ENCODE measurements around the gene SULF2.

SULF2 gene

DNA sequence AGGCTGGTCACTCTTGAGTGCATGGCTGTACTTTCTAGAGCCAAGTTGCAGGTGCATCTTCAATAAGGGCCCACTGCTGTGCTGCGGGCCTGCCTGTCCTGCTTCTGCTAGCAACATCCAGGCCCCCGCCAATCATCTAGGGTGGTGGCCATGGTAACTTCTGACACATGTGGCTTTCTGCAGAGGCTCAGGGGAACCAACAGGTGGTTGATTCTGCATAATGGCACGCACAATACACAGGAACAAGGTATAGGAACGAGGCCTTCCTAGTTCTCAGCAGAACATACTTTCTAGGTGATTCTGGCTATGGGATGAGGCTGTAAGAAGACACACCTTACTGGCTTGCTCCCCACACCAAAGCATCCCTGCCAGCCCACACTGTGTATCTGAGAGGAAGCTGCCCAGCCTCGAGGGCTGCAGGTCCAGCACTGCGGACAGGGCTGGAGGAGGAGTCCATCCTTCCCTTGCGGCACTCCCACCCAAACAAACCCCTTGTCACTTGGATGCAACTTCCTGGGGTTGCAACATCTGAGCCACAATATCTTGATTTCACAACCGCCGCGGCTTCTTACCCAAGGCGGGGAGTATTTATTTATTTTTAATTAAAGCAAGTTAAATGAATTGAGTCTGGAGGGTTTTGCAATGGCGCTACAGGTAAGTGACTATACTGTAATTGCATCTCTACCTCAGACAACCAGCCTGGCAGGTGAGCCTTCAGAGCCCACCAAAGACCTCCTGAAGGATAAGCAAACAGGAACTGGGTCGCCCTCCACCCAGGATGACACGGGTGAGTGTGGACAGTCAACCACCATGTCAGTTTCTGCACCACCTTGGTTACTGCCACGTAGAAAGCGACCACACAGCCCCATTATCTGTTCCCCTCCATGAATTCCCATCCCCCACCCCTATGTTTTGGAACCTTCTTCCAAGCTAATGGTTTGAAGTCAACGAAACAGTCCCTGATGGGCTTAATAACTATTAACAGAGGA is 49.6 kb downstream of the SULF2 start:
- no peak for DNase-seq

DNA sequence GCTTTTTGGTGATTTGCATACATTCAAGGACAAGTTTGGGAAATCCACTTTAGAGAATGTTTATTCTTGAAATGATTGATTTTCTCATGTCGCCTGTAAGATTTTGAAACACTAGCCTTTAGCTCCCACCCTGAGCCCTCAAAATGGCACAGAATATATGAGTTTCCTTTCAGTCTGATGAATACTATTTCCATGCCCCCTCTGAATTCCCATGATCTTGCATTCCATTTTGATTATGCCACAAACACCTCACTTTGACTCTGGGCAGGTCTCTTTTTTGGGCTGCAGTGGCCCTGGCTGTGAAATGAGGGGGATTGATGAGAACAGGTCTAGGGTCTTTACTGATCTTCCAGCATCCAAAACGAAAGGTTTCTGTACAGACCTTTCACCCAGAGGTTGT is 50.4 kb downstream of the SULF2 start:
- no peak for DNase-seq

DNA sequence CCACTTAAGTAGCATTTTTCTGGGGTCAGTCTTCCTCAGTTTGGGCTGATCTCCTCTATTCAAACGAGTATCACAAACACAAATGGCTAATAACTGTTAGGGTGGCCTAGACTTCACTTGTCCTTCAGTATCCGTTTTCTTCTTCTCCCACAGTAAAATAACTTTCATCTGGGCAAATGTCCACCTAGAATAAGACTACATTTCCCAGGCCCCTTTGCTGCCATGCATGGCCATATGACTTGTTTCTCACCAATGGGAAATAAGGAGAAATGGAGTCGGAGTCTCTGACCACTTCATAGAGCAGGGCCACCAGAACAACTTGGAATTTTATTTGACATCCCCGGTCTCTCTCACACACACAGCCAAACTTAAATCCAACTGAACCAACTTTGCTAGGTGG is 51.4 kb downstream of the SULF2 start:
- DNase-seq = no peak

DNA sequence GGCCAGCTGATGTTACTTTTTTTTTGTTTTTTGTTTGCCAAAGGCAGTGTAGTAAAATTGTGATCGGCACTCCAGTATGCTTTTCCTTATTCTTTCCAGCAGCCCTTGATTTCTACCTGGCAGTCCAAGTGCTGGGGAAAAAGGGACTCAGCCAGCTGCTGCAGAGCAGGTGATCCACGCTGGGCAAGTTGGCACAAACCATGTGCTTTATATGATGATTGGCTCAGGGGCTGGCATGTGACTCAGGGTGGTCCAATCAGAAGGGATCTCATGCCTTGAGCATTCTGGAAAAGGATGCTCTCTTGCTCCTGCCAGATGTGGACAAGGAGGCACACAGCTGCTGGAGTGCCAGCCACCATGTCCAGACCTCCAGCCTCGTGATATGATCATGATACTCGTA is 54.5 kb downstream of the SULF2 start:
- no peak for DNase-seq

DNA sequence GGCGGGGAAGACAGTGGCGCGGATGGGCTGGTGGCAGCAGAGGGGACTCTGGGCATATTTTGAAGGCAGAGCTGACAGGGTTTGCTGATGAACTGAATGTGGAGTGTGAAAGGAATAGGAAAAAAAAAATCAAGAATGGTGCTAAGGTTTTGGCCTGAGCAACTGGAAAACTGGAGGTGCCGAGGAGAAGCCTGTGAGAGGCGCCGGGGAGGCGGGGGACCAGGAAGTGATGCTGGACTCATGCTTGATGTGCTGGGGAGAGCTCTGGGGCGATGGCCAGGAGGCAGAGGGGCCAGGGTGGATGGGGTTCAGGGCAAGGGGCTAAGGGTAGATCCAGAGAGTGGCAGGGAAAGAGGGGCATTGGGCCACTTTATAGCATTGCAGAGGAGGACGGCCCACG is 55.8 kb downstream of the SULF2 start:
- no peak for DNase-seq

DNA sequence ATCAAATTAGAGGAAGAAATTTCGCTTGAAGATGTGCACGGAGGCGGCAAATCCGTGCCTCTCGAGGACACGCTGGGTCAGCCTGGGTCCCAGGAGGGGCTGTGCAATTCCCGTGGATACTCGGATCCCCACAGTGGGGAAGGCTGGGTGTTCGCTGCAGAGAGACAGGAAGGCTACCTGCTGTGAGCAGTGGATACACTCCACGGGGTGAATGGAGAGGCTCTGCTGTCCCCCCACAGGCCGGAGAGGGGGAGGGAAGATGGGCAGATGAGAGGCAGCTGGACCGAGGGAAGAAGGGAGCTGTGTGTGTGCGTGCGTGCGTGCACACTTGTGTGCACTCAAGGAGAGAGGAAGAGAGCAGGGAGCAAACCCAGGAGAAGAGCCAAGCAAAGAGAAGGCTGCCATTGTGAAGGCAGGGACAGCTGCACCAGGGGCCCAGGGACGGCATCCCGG is 57.3 kb downstream of the SULF2 start:
- no peak for DNase-seq

DNA sequence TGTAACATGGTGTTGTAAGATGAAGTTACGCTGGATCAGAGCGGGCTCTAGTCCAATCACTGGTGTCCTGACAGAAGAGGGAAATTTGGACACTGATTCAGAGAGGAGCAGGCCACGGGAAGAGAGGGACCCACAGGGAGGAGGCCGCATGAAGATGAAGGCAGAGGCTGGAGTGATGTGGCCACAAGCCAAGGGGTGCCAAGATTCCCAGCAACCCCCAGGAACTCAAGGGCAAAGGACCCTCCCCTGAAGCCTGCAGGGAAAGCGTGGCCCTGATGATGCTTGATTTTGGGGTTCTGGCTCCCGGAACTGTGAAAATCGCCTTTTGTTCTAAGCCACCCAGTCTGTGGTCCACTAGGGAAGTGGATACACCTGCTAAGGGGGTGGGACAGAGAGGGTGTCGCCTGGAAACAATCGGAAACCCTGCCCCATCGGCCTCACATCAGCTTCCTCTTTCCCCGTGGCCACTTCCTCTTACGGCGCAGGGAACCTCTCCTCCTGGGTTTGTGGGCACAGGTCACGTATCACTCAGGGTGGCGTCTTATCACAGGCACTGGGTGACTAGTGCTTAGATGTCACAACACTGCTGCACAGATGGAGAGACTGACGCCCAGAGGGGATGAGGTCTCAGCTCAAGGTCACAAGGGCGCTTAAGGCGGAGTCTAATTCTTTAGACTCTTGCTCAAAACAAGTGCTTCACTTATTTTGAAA is 58.0 kb downstream of the SULF2 start:
- no peak for DNase-seq

DNA sequence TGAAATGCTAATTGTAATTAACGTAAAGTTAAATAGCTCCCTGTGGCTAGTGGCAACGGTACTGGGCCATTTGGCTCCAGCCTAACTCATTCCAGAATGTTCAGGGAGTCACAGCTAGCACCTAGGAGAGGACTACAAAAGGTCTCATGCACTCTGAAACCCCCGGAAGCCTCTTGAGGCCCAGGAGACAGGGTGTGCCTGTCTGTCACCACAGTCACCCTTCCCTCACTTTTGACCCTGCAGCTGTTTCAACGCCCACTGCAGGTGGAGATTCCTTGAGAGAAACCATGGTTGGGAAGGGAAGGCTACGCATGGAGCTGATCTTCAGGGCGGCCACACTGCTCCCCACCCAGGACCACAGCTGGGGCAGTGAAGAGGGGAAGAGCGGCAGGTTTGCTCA is 58.6 kb downstream of the SULF2 start:
- DNase-seq = no peak

DNA sequence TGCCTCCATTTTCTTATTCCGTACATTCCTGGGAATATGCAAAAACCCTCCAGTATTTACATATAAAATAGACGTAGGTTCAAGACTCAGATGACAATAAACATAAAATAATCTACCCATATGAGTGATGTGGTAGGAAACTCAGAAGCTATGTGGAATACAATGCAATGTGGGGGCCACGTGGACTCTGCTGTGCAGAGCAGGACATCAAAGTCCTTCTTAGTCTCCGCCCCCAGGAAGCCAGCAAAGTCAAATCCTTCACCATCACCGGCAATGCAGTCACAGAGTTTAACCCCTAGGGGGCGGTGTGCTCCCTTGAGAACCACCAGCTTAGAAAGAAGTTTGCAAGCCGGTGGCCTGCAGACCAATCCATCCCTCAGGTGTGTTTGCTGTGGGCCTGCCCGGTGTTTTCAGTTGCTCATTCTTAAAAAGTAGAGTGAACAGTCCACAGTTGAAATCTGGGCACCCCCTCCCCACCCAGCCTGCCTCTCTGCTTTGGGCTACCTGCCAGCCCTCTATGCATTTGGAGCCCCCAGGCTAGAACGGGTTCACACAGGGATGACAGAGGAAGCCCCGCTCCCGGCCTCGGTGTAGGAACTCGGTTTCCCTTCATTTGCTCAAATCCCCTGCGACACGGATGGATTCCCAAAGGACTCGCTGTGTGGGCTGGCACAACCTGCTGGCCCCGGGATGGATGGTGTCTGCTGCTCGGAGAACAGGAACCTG is 59.9 kb downstream of the SULF2 start:
- DNase-seq = peak; percentile 81

DNA sequence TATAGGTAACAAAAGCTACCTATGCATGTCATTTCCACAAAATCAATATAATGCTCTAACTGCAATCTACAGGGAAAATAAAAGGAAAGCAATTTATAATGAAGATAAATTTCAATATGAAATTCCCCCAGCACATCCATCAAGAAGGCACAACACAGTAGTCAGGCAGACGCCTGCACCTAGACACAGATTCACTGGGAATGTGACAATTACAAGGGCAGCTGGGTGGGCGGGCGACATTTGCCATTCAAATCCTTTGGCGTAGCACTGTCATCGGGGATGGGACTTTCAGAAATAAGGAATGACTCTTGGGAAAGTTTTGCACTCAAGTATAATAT is 60.4 kb downstream of the SULF2 start:
- no peak for DNase-seq

DNA sequence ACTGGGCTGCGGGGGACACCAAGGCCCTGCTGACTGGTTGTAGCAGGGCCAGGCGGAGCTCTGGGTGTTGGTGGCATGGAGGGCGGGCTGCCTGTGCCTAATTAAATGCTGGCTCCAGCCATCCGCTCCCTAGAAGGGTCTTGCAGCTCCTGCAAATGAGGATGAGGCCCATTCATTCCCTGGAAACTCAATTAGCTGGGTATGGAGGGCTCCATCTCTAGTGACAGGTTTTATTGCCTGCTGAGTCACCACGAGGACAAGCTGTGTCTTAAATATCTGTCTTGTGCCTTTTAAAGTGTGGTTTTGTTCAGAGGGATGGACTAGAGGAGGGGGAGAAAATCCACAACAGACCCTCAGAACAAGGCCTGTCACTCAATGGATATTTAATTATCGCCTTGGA is 60.9 kb downstream of the SULF2 start:
- no peak for DNase-seq

DNA sequence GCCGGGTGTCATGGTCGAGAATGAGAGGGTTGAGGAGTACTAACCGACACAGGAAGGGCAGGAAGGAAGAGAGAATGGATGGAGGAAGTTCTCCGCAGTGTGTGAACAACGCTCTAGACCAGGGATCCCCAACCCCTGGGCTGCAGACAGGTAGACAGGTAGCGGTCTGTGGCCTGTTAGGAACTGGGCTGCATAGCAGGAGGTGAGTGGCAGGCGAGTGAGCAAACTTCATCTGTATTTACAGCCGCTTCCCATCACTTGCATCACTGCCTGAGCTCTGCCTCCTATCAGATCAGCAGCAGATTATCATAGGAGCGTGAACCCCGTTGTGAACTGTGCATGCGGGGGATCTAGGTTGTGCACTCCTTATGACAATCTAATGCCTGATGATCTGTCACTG is 62.0 kb downstream of the SULF2 start:
- DNase-seq = no peak

DNA sequence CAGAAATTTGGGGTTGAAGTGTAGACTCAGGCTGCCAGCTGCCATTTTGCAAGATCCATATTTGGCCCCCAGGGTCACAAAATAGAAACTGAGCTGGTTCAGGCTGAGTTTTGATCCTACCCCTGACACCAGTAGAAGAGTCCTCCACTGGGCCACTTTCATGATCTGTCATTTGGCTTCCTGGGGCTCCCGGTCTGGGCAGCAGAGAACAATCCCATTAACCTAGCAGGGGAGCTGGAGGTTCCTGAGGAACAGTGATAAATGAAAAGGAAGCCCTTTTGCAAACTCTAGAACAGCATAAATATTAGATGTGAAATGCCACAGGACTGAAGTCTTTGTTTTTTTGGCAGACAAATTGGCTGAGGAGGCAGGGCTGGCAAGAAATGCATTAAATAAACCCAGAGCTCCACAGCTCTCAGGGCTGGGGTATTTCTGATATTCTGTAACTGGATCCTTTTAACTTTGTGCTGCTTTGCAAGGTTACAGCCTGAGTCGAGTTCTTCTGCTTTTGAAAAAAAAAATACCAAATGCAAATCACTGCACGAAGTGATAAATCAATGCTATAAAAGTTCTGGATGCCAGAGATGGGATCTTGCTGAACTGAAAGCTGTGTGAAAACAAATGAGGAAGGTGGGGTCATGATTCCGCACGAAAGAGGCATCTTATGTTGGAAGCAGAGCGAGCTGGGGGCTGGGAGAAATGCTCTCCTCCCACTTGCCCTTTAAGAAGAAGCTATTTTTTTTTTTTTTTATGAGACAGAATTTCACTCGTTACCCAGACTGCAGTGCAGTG is 64.4 kb downstream of the SULF2 start:
- peak; percentile 84 for DNase-seq

DNA sequence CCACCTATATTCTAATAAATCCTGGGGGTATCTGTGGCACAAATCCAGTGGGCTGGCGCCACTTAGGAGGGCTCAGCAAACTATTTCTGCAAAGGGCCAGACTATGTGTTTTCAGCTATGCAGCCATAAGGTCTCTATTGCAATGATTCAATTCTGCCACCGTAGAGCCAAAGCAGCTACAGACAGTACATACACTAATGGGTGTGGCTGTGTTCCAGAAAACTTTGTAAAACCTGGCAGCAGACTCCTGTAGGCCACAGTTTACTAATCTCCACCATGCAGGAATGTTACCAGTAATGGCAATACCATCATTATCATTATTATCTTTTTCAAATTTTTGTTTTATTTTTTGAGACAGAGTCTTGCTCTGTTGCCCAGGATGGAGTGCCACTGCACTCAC is 65.7 kb downstream of the SULF2 start:
- DNase-seq = peak; percentile 20

DNA sequence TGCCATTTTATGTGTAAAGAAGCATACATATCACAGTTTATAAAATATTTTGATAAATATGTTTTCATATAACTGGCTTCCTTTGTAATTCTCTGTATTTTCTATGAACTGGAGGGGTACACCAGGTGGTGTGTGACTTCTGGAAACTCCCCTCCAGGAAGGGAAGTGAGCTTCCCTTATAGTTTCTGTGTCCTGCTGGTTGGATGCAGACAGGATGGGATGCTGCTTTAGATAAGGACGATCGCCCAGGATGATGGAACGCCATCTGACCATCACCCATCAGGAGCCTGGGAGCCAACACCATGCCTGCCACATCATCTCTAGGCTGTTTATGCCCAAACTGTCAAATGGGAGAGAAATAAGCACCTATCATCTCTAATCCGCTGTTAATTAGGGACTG is 66.1 kb downstream of the SULF2 start:
- DNase-seq = no peak

DNA sequence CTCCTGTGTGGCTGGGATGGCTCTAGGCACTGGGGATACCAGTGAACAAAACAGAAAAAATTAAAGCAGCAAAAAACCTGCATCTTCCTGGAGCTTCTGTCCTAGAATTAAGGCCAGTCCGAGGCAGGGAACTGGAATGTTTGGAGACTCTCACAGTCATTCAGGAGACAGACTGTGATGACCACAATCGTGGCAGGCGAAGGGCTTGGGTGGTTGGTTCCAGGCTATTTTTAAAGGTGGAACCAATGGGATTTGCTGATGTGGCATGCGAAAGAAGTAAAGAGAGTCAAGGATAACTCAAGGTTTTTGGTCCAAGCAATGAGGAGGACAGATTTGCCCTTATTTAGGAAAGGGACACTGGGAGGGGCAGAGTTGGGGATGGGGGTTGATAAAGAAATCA is 66.9 kb downstream of the SULF2 start:
- no peak for DNase-seq

DNA sequence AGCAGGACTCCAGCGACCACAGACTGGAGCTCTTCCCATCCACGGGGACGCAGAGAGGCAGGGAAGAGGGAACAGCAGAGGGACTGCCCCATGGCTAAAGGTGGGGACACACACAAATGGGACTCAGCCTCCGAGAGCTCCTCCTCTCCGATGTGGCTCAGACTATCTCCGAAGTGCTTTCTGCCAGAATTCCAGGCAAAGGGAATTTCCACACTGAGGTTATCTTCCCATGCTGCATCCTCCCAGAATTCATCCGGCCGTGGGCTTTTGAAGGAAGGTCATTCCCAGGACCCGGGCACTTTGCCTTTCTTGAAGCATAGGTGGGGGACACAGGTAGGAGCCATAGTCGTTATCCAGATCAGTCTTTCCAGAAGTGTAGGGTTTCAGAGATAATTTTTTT is 67.9 kb downstream of the SULF2 start:
- no peak for DNase-seq

DNA sequence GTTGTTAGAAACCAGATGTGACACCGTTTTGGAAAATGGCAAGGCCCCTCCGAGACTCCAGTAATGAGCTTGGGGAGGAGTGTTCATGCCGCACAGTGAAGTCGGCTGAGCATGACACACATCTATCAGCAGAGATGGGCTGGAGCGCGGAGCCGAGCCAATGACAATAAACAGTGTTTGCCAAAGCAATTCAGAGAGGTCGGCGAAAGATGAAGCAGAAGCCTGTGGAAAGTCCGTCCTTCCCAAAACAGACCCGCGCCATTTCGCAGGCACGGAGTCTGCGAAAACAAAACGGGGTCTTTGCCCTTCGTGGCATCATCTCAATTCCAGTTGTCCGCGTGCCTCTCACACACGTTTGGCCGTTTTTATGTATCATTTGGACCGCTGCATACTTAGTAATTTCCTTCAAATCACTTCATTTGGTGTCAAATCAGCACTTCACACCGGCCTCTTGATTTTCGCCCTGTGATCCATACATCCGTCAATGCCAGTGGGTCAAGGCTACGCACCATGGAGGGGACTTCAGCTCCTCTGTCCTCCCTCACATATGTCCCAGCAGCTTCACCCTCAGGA is 71.3 kb downstream of the SULF2 start:
- DNase-seq = peak; percentile 42

DNA sequence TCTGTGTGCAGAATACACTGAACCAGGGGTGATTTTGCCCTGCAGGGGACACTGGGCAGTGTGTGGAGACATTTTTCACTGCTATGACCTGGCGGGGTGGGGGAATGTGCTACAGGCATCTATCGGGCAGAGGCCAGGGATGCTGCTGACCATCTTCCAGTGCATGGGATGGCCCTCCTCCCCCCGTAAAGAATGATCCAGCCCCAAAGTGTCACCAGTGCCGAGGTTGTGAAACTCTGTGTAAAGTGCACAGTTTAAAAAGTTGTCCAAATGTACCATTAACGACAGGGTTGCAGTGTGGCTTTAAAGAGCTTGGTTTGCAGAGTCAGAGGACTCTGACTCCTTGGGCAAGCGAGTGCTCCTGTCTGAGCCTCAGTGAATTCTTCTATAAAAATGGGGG is 72.1 kb downstream of the SULF2 start:
- DNase-seq = no peak

DNA sequence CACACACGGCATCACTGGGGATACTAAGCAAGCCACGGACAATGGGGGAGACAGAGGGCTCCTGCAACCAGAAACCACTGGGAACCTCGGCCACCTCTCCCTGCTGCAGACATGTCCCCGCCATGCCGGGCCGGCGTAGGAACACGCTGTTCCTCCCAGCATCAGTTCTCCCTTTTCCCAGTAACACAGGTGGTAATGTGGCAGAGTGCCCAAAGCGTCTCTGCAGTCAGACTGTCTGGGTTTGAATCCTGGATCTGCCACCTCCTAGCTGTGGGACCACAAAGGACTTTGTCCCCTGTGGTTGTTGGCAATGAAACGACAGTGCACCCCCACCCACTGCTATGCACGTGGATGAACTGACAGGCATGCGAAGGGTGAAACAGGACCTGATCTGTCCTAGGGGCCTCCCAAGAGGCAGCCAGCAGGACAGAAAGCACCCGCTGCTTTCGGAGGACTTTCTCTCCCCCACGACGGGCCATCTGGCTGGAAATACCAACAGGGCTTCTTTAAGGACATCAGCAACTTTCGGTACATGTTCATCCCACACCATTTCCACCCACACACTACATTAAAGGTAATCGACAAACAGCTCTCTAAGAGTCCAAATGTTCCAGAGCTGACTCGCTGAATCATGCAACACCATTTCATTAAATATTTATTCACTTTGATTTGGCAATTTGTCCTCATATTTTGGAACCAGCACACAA is 74.1 kb downstream of the SULF2 start:
- no peak for DNase-seq

DNA sequence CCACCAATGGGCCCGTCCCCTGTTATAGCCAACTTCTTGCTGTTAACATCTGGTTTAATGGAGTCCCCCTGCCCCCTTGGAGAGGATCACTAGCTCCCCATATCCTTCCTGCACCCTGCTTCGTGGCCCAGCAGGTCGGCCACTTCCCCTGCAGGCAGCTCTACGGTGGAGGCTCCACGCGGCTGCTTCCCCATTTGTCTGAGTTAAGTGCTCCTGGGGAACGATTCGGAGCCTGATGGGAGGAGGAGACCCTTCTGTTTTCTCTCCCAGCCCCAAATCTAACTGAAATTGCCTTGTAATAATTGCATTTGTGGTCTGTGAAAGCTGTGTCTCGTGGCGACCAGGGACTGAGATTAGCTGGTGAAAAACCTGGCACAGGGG is 74.6 kb downstream of the SULF2 start:
- DNase-seq = no peak
